ENCODE measurements around the gene KCNH4.

GRCh38 chr17:42114118-42114517, 66.8 kb downstream of the KCNH4 start:
- TF ChIP-seq, protein P1, sequence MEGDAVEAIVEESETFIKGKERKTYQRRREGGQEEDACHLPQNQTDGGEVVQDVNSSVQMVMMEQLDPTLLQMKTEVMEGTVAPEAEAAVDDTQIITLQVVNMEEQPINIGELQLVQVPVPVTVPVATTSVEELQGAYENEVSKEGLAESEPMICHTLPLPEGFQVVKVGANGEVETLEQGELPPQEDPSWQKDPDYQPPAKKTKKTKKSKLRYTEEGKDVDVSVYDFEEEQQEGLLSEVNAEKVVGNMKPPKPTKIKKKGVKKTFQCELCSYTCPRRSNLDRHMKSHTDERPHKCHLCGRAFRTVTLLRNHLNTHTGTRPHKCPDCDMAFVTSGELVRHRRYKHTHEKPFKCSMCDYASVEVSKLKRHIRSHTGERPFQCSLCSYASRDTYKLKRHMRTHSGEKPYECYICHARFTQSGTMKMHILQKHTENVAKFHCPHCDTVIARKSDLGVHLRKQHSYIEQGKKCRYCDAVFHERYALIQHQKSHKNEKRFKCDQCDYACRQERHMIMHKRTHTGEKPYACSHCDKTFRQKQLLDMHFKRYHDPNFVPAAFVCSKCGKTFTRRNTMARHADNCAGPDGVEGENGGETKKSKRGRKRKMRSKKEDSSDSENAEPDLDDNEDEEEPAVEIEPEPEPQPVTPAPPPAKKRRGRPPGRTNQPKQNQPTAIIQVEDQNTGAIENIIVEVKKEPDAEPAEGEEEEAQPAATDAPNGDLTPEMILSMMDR (optimal IDR thresholded peaks at IDR 0.05 in 1 of 3, IDR thresholded peaks at IDR 0.05 in 1 of 3, conservative IDR thresholded peaks at IDR 0.05 in 1 of 3; ENCODE audit: extremely low read depth in 1 of 3, insufficient read depth in 2 of 3, low read length in 3 of 3) = no peak
- no peak for TF ChIP-seq EZH2 (IDR thresholded peaks at IDR 0.05; ENCODE audit: low read length)
